SHP77 (cell line): ENCODE data around the gene HDAC4.

Source experiments
- DNase-seq, 2 experiments: peaks; one replicate each; lab custom pipeline; 2025; lab: John Stamatoyannopoulos, UW

Gene HDAC4

GRCh38 chr2:239216614-239217273 lies 184.1 kb downstream of the HDAC4 start:
- DNase-seq, result no peak

- DNase-seq, result no peak
Observed at GRCh38 chr2:239215988-239216613, 184.7 kb downstream of the HDAC4 start.

- no peak for DNase-seq
Observed at GRCh38 chr2:239215136-239215925, 185.5 kb downstream of the HDAC4 start.

GRCh38 chr2:239214725-239215124 lies 186.1 kb downstream of the HDAC4 start:
- DNase-seq, result no peak

GRCh38 chr2:239213643-239214101 lies 187.1 kb downstream of the HDAC4 start:
- DNase-seq, result no peak

- no peak for DNase-seq
Observed at GRCh38 chr2:239212929-239213642, 187.7 kb downstream of the HDAC4 start.

- no peak for DNase-seq
Observed at GRCh38 chr2:239212121-239212928, 188.5 kb downstream of the HDAC4 start.

GRCh38 chr2:239211396-239212094 lies 189.3 kb downstream of the HDAC4 start:
- no peak for DNase-seq

GRCh38 chr2:239209783-239210182 lies 191.0 kb downstream of the HDAC4 start:
- DNase-seq, result no peak

- peak; percentile 20 to 25 for DNase-seq
Observed at GRCh38 chr2:239208465-239209180, 192.2 kb downstream of the HDAC4 start.

GRCh38 chr2:239206851-239207250 lies 194.0 kb downstream of the HDAC4 start:
- no peak for DNase-seq

- no peak for DNase-seq
Observed at GRCh38 chr2:239206042-239206441, 194.8 kb downstream of the HDAC4 start.

GRCh38 chr2:239204876-239205468 lies 195.8 kb downstream of the HDAC4 start:
- no peak for DNase-seq

GRCh38 chr2:239204136-239204875 lies 196.5 kb downstream of the HDAC4 start:
- DNase-seq, result no peak

GRCh38 chr2:239203443-239204135 lies 197.2 kb downstream of the HDAC4 start:
- DNase-seq, result no peak

- DNase-seq, result no peak
Observed at GRCh38 chr2:239202836-239203235, 198.0 kb downstream of the HDAC4 start.

GRCh38 chr2:239202343-239202742 lies 198.5 kb downstream of the HDAC4 start:
- DNase-seq, result no peak

- DNase-seq, result no peak
Observed at GRCh38 chr2:239201884-239202283, 198.9 kb downstream of the HDAC4 start.

GRCh38 chr2:239201531-239201876 lies 199.3 kb downstream of the HDAC4 start:
- DNase-seq, result no peak
